H9 (cell line): Measurements from ENCODE around the gene USP6NL. TPM values are rescaled to one million over a fixed set of nuclear protein-coding genes. Genes with fewer than 3 reads are reported as not detected.
A peak's percentile ranks its signal among the peaks of the same experiment; 100 is the strongest.

Source experiments
- DNase-seq: peaks from one replicate; pipeline ENCODE4 v3.0.0-alpha.2; 2017
- H2AFZ ChIP-seq: one replicate; pipeline ENCODE4 v1.6.1; 2013; ENCODE audit warnings: mild to moderate bottlenecking, low read length, control low read depth, moderate library complexity
- H2AK5ac ChIP-seq: 2 replicates; pipeline ENCODE4 v1.6.1; 2013; ENCODE audit warnings: low read length, control low read depth, mixed read lengths; ENCODE audit not compliant: insufficient read length
- H2BK120ac ChIP-seq: one replicate; pipeline ENCODE4 v1.6.1; 2013; ENCODE audit warnings: low read depth, mild to moderate bottlenecking, low read length, control low read depth, inconsistent platforms; ENCODE audit not compliant: poor library complexity, severe bottlenecking
- H2BK12ac ChIP-seq: 2 replicates; pipeline ENCODE4 v1.6.1; 2013; ENCODE audit warnings: low read length, control low read depth, mixed read lengths, low read depth; ENCODE audit not compliant: insufficient read length
- H2BK15ac ChIP-seq: 2 replicates; pipeline ENCODE4 v1.6.1; 2013; ENCODE audit warnings: low read depth, low read length, control low read depth
- H2BK20ac ChIP-seq: one replicate; pipeline ENCODE4 v1.6.1; 2013; ENCODE audit warnings: low read depth, mild to moderate bottlenecking, low read length, control low read depth, inconsistent platforms; ENCODE audit not compliant: poor library complexity, severe bottlenecking
- H2BK5ac ChIP-seq: 2 replicates; pipeline ENCODE4 v1.6.1; 2013; ENCODE audit warnings: low read length, control low read depth, mixed read lengths; ENCODE audit not compliant: insufficient read length
- H3K14ac ChIP-seq: 2 replicates; pipeline ENCODE4 v1.6.1; 2013; ENCODE audit warnings: low read length, control low read depth; ENCODE audit not compliant: insufficient read depth
- H3K18ac ChIP-seq: 2 replicates; pipeline ENCODE4 v1.6.1; 2013; ENCODE audit warnings: low read depth, mild to moderate bottlenecking, mixed read lengths, low read length, control low read depth; ENCODE audit not compliant: insufficient read length
- H3K23ac ChIP-seq: 2 replicates; pipeline ENCODE4 v1.6.1; 2013; ENCODE audit warnings: low read length, control low read depth, mixed read lengths, low read depth; ENCODE audit not compliant: insufficient read length
- H3K23me2 ChIP-seq: 2 replicates; pipeline ENCODE4 v1.6.1; 2013; ENCODE audit warnings: low read depth, mild to moderate bottlenecking, mixed read lengths, low read length, control low read depth; ENCODE audit not compliant: insufficient read length, poor library complexity, severe bottlenecking
- H3K27ac ChIP-seq: 2 replicates; pipeline ENCODE4 v1.5.1; 2013; ENCODE audit warnings: low read length, control low read depth, mixed read lengths, low read depth; ENCODE audit not compliant: insufficient read length
- H3K27me3 ChIP-seq: 2 replicates; pipeline ENCODE4 v1.6.1; 2013; ENCODE audit warnings: low read length, control low read depth, inconsistent platforms; ENCODE audit not compliant: insufficient read depth
- H3K4ac ChIP-seq: 2 replicates; pipeline ENCODE4 v1.6.1; 2013; ENCODE audit warnings: low read depth, mild to moderate bottlenecking, control low read depth, inconsistent platforms, low read length, moderate library complexity
- H3K4me1 ChIP-seq: 2 replicates; pipeline ENCODE4 v1.6.1; 2013; ENCODE audit warnings: low read length, control low read depth, inconsistent platforms; ENCODE audit not compliant: insufficient read depth
- H3K4me2 ChIP-seq: 2 replicates; pipeline ENCODE4 v1.6.1; 2013; ENCODE audit warnings: low read length, control low read depth, mixed read lengths; ENCODE audit not compliant: insufficient read length, insufficient read depth
- H3K56ac ChIP-seq: 2 replicates; pipeline ENCODE4 v1.6.1; 2013; ENCODE audit warnings: low read depth, mild to moderate bottlenecking, mixed read lengths, low read length, control low read depth; ENCODE audit not compliant: insufficient read length
- H3K79me1 ChIP-seq: 2 replicates; pipeline ENCODE4 v1.6.1; 2013; ENCODE audit warnings: low read depth, mild to moderate bottlenecking, moderate library complexity, low read length, control low read depth, inconsistent platforms; ENCODE audit not compliant: insufficient read depth, poor library complexity, severe bottlenecking
- H3K79me2 ChIP-seq: 2 replicates; pipeline ENCODE4 v1.6.1; 2013; ENCODE audit warnings: low read length, control low read depth, inconsistent platforms; ENCODE audit not compliant: insufficient read depth
- H3K9ac ChIP-seq: 2 replicates; pipeline ENCODE4 v1.6.1; 2013; ENCODE audit warnings: low read length, control low read depth, mixed read lengths; ENCODE audit not compliant: insufficient read length; ENCODE audit errors: extremely low read depth
- H3K9me3 ChIP-seq: one replicate; pipeline ENCODE4 v1.6.1; 2013; ENCODE audit warnings: low read depth, low read length, inconsistent platforms; ENCODE audit not compliant: control insufficient read depth
- H3T11ph ChIP-seq: one replicate; pipeline ENCODE4 v1.6.1; 2013; ENCODE audit warnings: mild to moderate bottlenecking, low read length, control low read depth, inconsistent platforms
- H4K20me1 ChIP-seq: one replicate; pipeline ENCODE4 v1.6.1; 2013; ENCODE audit not compliant: control insufficient read depth, insufficient read length, insufficient read depth
- H4K5ac ChIP-seq: 2 replicates; pipeline ENCODE4 v1.6.1; 2013; ENCODE audit warnings: low read depth, mild to moderate bottlenecking, mixed read lengths, low read length, control low read depth; ENCODE audit not compliant: insufficient read length
- H4K8ac ChIP-seq: replicated peaks from 2 replicates; pipeline ENCODE4 v1.6.1; 2013; ENCODE audit warnings: low read length, control low read depth, mixed read lengths, low read depth; ENCODE audit not compliant: insufficient read length
- H4K91ac ChIP-seq: 2 replicates; pipeline ENCODE4 v1.6.1; 2013; ENCODE audit warnings: low read depth, mild to moderate bottlenecking, moderate library complexity, mixed read lengths, low read length, control low read depth; ENCODE audit not compliant: insufficient read length
- H3K27ac Mint-ChIP-seq, 3 experiments: 2 replicates in 2 of 3; 3 replicates in 1 of 3; pipeline ENCODE4 v1.8.0; 2020 to 2021; ENCODE audit warnings: mixed read lengths in 3 of 3, mild to moderate bottlenecking in 1 of 3, moderate library complexity in 1 of 3
- H3K27me3 Mint-ChIP-seq: 2 replicates; pipeline ENCODE4 v1.8.0; 2021; ENCODE audit warnings: low read depth, mild to moderate bottlenecking, moderate library complexity, mixed read lengths
- H3K36me3 Mint-ChIP-seq, 3 experiments: 2 replicates in 2 of 3; 3 replicates in 1 of 3; pipeline ENCODE4 v1.8.0; 2020 to 2021; ENCODE audit warnings: low read depth in 3 of 3, mixed read lengths in 3 of 3; ENCODE audit not compliant: insufficient read depth in 1 of 3
- H3K4me1 Mint-ChIP-seq, 2 experiments: 2 replicates each; pipeline ENCODE4 v1.8.0; 2020; ENCODE audit warnings: mixed read lengths in 2 of 2
- H3K4me3 Mint-ChIP-seq, 2 experiments: 2 replicates in 1 of 2; 3 replicates in 1 of 2; pipeline ENCODE4 v1.8.0; 2020 to 2021; ENCODE audit warnings: mild to moderate bottlenecking in 2 of 2, mixed read lengths in 2 of 2, moderate library complexity in 1 of 2
- H3K9me3 Mint-ChIP-seq, 2 experiments: 2 replicates in 1 of 2; 3 replicates in 1 of 2; pipeline ENCODE4 v1.8.0; 2020; ENCODE audit warnings: mild to moderate bottlenecking in 2 of 2, mixed read lengths in 2 of 2, moderate library complexity in 1 of 2
- WGBS: extraction: QIAGEN DNeasy Blood & Tissue Kit; methylation state at CpG from one replicate; pipeline ENCODE4 v1.1.7; 2013; ENCODE audit warnings: missing lambda C conversion rate, low lambda C conversion rate, mixed read lengths; ENCODE audit not compliant: insufficient read length; ENCODE audit errors: extremely low coverage; 5-methylcytosine and 5-hydroxymethylcytosine counted together
- total RNA-seq: library from RNA; stranded (reverse); gene quantifications from 2 replicates; pipeline ENCODE4 v1.2.1, GENCODE V29; 2021
- TF ChIP-seq, protein P1 (sequence below): fragments of 200-600 bp; sonication (generic); conservative IDR thresholded peaks from 3 replicates; pipeline ENCODE4 v1.8.0; 2021; ENCODE audit warnings: antibody characterized with exemption, mild to moderate bottlenecking

Gene USP6NL
- total RNA-seq, 1 experiment from 2014 or later: 28.3 TPM

GRCh38 chr10:11444531-11445228, 166.8 kb downstream of the USP6NL start:
- no peaks in the 10 kb centered on the region for H3K27me3 ChIP-seq
- H3K18ac ChIP-seq: peak overlapping the region; percentile 7
- H3K4ac ChIP-seq: no peak overlapping the region
- no peaks in the 10 kb centered on the region for H3K9me3 Mint-ChIP-seq
- H3K9ac ChIP-seq: no peak overlapping the region
- no peak overlapping the region for H2BK12ac ChIP-seq
- no peak overlapping the region for H4K91ac ChIP-seq
- H2BK15ac ChIP-seq: no peak overlapping the region
- peaks cover 38 to 47% of the 10 kb centered on the region in 2 experiments for H3K4me1 Mint-ChIP-seq
- no peak overlapping the region for H2AFZ ChIP-seq
- no peak overlapping the region for H3K4me3 Mint-ChIP-seq
- no peaks in the 10 kb centered on the region for H4K20me1 ChIP-seq
- H2AK5ac ChIP-seq: no peak overlapping the region
- H4K5ac ChIP-seq: no peak overlapping the region
- H3K79me1 ChIP-seq: no peaks in the 10 kb centered on the region
- no peak overlapping the region for H3K23ac ChIP-seq
- H3K4me1 ChIP-seq: peaks cover 5% of the 10 kb centered on the region; the same call in 1 of the 2 replicates
- no peaks in the 10 kb centered on the region for H3K23me2 ChIP-seq
- peaks cover 5% of the 10 kb centered on the region for H3K27me3 Mint-ChIP-seq
- TF ChIP-seq, protein P1, sequence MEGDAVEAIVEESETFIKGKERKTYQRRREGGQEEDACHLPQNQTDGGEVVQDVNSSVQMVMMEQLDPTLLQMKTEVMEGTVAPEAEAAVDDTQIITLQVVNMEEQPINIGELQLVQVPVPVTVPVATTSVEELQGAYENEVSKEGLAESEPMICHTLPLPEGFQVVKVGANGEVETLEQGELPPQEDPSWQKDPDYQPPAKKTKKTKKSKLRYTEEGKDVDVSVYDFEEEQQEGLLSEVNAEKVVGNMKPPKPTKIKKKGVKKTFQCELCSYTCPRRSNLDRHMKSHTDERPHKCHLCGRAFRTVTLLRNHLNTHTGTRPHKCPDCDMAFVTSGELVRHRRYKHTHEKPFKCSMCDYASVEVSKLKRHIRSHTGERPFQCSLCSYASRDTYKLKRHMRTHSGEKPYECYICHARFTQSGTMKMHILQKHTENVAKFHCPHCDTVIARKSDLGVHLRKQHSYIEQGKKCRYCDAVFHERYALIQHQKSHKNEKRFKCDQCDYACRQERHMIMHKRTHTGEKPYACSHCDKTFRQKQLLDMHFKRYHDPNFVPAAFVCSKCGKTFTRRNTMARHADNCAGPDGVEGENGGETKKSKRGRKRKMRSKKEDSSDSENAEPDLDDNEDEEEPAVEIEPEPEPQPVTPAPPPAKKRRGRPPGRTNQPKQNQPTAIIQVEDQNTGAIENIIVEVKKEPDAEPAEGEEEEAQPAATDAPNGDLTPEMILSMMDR: no peak
- no peaks in the 10 kb centered on the region for H3K79me2 ChIP-seq
- H3K9me3 ChIP-seq: no peaks in the 10 kb centered on the region
- H3K27ac Mint-ChIP-seq: no peak overlapping the region
- no CpG with 5 or more reads among the region's 27 CpGs for WGBS
- no peak overlapping the region for H3K4me2 ChIP-seq
- H2BK5ac ChIP-seq: no peak overlapping the region
- no peak overlapping the region for H2BK20ac ChIP-seq
- H3K36me3 Mint-ChIP-seq: peaks cover 0 to 2% (median 0%) of the 10 kb centered on the region in 3 experiments; a peak in 2 of 7 replicates
- peak; percentile 29 for DNase-seq
- no peak overlapping the region for H3K56ac ChIP-seq
- no peak overlapping the region for H3K14ac ChIP-seq
- H3T11ph ChIP-seq: no peak overlapping the region
- no peak overlapping the region for H2BK120ac ChIP-seq
- H3K27ac ChIP-seq: no peak overlapping the region
- H4K8ac ChIP-seq: no peak overlapping the region
